Fibroblast of skin of right biceps (primary cell): ENCODE measurements around the gene NKAIN4.
A peak's percentile ranks its signal among the peaks of the same experiment; 100 is the strongest.

Experiments used
- DNase-seq: peaks from one replicate; pipeline ENCODE4 v3.0.0-alpha.2; 2013

The NKAIN4 gene

DNA sequence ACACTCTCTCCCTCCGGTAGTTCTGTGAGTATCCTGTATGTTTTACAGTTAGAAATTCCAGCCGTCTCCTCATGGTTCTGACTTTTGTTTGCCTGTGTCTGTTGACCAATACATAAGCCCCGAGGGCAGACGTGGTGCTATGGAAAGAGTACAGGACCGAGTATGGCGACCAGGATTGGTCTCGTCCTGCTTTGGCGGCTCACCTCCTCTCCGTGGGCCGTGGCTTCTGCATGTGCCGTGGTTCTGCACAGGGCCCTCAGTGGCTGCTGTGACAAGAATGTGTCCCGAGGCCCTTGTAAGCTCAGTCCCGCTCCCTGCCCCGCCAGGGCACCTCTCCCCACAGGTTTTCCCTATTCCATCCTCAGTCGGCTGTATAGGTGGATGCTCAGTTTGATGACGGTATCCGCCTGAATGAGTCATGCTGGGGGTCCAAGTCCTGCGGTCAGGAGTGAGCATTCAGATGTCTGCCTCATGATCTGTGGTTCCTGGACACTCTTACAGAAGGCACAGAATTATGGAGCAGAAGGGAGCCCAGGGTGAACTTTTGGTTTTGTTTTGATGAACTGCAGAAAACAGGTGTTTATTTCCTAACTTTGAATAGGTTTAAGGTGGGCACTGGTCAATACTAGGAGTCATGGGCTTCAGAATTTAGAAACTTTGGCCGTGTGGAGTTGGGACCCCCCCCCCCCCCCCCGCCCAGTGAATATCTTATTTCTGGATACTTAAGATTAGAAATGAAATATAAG lies 19.5 kb upstream of the NKAIN4 start:
- peak; percentile 81 for DNase-seq

DNA sequence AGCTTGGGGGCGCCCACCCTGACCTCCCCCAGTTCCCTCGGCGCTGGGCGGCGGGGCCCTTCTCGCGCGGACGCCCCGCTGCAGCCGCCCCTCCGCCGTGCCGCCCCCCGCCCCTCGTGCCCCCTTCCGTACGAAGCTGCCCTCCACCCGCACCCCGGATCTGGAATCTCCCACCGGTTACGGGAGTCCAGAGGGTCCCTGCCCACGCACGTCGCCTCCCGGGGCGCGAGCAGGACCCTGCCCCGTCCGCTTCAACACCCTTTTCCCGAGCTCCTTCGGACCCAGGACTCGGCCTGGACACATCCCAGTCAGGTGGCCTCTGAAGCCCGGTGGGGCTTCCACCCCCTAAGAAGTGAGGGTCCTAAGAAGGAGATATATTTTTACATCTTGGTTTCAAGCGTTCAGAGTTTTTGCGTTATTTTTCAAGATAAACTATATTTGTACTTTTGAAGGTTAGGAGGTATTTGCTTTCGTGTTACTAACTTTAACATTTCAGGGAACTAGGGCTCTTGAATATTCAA lies 18.9 kb upstream of the NKAIN4 start:
- DNase-seq, result no peak

GRCh38 chr20:63272105-63273058 lies 18.1 kb upstream of the NKAIN4 start, which contains the start of gene ARFGAP1:
ARFGAP1 (plus strand) TSS chr20:63272813; CDS start chr20:63275581, 2,768 bp downstream.
- DNase-seq, result peak; percentile 87

- no peak for DNase-seq
These were observed 16.5 kb upstream of the NKAIN4 start for GRCh38 chr20:63270606-63271325.

DNA sequence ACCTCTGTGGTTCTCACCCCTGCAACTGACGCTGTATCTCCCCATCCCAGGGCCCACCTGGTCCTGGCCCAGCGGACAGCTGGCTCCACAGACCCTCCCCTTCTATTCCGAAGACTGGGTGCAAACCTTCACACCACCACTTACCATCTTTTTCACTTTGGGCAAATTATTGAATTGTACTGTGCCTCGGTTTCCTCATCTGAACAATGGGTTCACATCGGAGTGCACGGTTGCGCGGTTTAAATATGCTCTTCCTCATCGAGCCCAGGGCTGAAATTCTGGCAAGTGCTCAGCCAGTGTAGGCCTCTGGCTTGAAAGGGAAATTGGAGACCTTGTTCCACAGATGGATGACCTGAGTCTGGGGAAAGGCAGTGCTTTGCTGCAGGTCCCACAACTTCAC lies 15.5 kb upstream of the NKAIN4 start:
- no peak for DNase-seq

GRCh38 chr20:63268671-63269439 lies 14.6 kb upstream of the NKAIN4 start:
- no peak for DNase-seq

DNA sequence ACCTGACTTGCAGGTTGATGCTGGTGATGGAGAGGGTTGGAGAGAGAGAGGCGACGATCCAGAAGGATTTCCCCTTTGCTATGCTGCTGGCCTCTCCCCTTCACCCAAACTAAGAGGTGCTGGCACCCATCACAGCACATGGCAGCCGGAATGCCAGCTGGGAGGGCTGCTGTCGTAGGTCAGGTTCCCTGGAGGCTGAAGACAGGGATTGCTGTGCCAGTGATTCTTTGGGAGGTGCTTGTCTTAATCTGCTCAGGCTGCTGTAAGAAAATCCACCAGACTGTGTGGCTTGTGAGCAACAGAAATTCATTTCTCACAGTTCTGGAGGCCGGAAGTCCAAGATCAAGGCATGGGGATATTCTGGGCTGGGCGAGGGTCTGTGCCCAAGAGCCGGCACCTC lies 14.0 kb upstream of the NKAIN4 start:
- DNase-seq, result no peak

- no peak for DNase-seq
These were observed 13.4 kb upstream of the NKAIN4 start for GRCh38 chr20:63267691-63268090.

- DNase-seq, result peak; percentile 47
These were observed 11.7 kb upstream of the NKAIN4 start for GRCh38 chr20:63265891-63266515.

- DNase-seq, result peak; percentile 47
These were observed 10.3 kb upstream of the NKAIN4 start for GRCh38 chr20:63264519-63264918.

DNA sequence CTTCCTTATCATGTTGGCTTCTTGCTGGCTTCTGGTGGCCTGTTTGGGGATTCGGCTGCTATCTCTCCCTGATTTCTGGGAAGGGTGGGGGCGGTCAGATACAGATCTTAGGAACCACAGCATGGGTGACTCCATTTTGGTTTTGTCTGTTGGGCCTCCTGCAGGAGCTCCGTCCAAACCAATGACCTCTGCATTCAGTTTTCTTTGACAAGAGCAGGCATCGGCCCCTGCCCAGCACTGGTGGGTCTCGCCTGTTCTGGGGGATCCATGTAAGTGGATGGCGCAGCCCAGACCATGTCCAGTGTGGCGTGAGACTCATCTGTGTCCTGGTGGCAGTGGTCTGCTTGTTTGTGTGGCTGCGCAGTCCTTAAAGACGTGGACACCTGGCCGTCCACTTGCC lies 9.7 kb upstream of the NKAIN4 start:
- DNase-seq, result no peak

DNA sequence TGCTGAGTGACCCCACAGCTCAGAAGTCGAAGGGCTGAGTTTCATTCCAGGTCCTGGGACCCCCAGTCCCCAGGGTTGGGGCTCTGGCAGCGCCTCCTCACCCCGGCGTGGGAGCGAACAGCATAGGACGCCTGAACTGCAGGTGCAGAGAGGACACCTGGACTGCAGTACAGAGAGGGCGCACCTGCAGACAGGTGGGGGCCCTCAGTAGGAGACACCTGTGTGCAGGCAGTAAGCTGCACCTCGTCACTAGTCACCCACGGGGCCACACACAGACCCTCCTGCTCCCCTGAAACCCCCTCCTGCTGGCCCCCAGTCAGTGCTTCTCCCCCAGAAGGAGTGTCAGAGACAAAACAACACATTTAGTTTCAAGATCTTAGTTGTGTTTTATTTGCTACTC lies 8.6 kb upstream of the NKAIN4 start:
- no peak for DNase-seq

- no peak for DNase-seq
These were observed 7.7 kb upstream of the NKAIN4 start for GRCh38 chr20:63261795-63262528.

GRCh38 chr20:63261060-63261794 lies 7.0 kb upstream of the NKAIN4 start:
- DNase-seq, result no peak

DNA sequence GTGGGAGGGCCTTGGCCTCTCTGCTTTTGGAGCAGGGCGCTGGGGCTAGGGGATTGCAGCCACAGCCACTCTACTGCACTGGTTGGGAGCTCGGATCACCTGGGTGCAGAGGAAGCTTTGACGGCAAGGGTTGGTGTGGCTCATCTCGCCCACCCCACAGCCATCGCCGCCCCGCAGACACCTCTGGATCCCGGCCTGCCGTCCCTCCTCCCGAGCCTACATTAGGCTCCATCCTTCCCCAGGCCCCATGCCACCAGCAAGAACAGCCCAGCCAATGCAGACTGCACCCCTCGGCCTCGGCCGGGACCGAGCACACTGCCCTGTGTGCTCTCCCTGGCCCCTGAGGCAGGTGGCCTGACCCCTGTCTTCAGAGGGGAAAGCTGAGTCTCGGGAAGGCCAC lies 6.3 kb upstream of the NKAIN4 start:
- DNase-seq, result no peak

- DNase-seq, result no peak
These were observed 5.6 kb upstream of the NKAIN4 start for GRCh38 chr20:63259734-63260460.

DNA sequence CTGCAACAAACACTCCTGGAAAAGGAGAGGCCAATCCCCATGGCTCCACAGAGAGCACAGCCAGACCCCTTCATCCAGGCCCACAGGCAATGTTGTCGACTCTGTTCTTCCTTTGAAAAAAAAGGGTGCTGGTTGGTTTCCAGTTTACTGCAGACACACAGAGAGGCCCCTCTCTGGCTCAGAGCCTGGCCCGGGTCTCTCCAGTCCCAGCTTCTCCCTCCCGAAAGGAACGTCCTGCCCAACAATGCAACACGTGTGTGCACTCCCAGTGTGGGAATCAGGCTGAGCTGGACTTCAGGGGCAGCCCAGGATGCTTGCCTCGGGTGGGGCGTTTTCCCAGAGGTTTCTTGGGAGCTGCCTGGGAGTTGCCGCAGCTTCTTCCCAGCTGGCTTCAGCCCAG lies 4.5 kb upstream of the NKAIN4 start:
- no peak for DNase-seq

DNA sequence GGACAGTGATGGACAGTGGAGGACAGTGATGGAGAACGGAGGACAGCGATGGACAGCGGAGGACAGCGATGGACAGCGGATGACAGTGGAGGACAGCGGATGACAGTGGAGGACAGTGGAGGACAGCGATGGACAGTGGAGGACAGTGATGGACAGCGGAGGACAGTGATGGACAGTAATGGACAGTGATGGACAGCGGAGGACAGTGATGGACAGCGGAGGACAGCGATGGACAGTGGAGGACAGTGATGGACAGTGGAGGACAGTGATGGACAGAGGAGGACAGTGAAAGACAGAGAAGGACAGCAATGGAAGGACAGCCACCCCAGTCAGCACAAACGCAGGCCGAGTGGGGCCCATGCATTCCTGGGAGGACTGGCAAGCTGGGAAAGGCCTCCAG lies 3.4 kb upstream of the NKAIN4 start:
- DNase-seq, result no peak

DNA sequence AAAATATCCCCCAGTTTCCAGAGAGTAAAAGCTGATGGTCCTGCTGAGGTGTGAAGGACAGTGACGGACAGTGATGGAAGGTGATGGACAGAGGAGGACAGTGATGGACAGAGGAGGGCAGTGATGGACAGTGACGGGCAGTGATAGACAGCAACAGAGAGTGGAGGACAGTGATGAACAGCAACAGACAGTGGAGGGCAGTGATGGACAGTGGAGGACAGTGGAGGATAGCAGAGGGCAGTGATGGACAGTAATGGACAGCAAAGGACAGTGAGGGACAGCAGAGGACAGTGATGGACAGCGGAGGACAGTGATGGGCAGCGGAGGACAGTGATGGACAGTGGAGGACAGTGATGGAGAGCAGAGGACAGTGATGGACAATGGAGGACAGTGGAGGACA lies 2.7 kb upstream of the NKAIN4 start:
- no peak for DNase-seq
